ENCODE data around the gene FGF11. TPM values are rescaled to one million over a fixed set of nuclear protein-coding genes. Genes with fewer than 3 reads are reported as not detected.

FGF11 gene
- total RNA-seq, 4 donors from 2014 or later: 0.88 to 1.3 (median 1.2) TPM; not detected in 1

GRCh38 chr17:7459961-7460545, 20.7 kb downstream of the FGF11 start:
- no peak for TF ChIP-seq CTCF (IDR thresholded peaks at IDR 0.05; ENCODE audit: low read depth)

- no peak for TF ChIP-seq CTCF (IDR thresholded peaks at IDR 0.05; ENCODE audit: low read depth)
Observed at GRCh38 chr17:7460850-7461660, 21.7 kb downstream of the FGF11 start.

GRCh38 chr17:7462474-7463371, 23.4 kb downstream of the FGF11 start:
- no peak for TF ChIP-seq CTCF (IDR thresholded peaks at IDR 0.05; ENCODE audit: low read depth)

- no peak for TF ChIP-seq CTCF (IDR thresholded peaks at IDR 0.05; ENCODE audit: low read depth)
Observed at GRCh38 chr17:7463372-7463846, 24.1 kb downstream of the FGF11 start.

- no peak for TF ChIP-seq CTCF (IDR thresholded peaks at IDR 0.05; ENCODE audit: low read depth)
Observed at GRCh38 chr17:7464081-7464480, 24.8 kb downstream of the FGF11 start.

- no peak for TF ChIP-seq CTCF (IDR thresholded peaks at IDR 0.05; ENCODE audit: low read depth)
Observed at GRCh38 chr17:7465597-7466275, 26.4 kb downstream of the FGF11 start.
